Epithelial cell of esophagus (primary cell): Measurements from ENCODE around the gene CST7.

ENCODE experiments used
- DNase-seq: peaks from one replicate; pipeline ENCODE4 v3.0.0; 2010; ENCODE audit warnings: low read depth
- H3K4me3 ChIP-seq: 2 replicates; pipeline ENCODE4 v1.5.1; 2011; ENCODE audit warnings: mild to moderate bottlenecking, low read length, control low read depth
- CTCF ChIP-seq: IDR thresholded peaks from 2 replicates; pipeline ENCODE4 v1.5.1; 2011; ENCODE audit warnings: low read depth, mild to moderate bottlenecking, low read length, control low read depth, inconsistent platforms; ENCODE audit not compliant: insufficient read depth; ENCODE audit errors: missing control alignments

CST7 gene

GRCh38 chr20:24935766-24936525 is 13.1 kb upstream of the CST7 start:
- TF ChIP-seq CTCF: no peak
- no peak overlapping the region for H3K4me3 ChIP-seq
- no peak for DNase-seq

- DNase-seq: no peak
- TF ChIP-seq CTCF: no peak
- H3K4me3 ChIP-seq: no peak overlapping the region
These were observed 12.3 kb upstream of the CST7 start for GRCh38 chr20:24936526-24937407.

- TF ChIP-seq CTCF: no peak
- no peak overlapping the region for H3K4me3 ChIP-seq
- DNase-seq: no peak
These were observed 11.5 kb upstream of the CST7 start for GRCh38 chr20:24937579-24937978.

GRCh38 chr20:24938498-24938897 is 10.6 kb upstream of the CST7 start:
- H3K4me3 ChIP-seq: no peak overlapping the region
- TF ChIP-seq CTCF: no peak
- no peak for DNase-seq

GRCh38 chr20:24939036-24939435 is 10.0 kb upstream of the CST7 start:
- TF ChIP-seq CTCF: no peak
- DNase-seq: no peak
- no peak overlapping the region for H3K4me3 ChIP-seq

GRCh38 chr20:24942679-24943078 is 6.4 kb upstream of the CST7 start:
- no peak for TF ChIP-seq CTCF
- H3K4me3 ChIP-seq: no peak overlapping the region
- no peak for DNase-seq
